NCI-H2196 treated with DMSO at 0.1 percent for 48 hours (cell line): ENCODE results near the gene KRT79.

Experiments
- DNase-seq: peaks from one replicate; lab custom pipeline; 2025; ENCODE audit not compliant: unreplicated experiment; lab: John Stamatoyannopoulos, UW

Gene KRT79

DNA sequence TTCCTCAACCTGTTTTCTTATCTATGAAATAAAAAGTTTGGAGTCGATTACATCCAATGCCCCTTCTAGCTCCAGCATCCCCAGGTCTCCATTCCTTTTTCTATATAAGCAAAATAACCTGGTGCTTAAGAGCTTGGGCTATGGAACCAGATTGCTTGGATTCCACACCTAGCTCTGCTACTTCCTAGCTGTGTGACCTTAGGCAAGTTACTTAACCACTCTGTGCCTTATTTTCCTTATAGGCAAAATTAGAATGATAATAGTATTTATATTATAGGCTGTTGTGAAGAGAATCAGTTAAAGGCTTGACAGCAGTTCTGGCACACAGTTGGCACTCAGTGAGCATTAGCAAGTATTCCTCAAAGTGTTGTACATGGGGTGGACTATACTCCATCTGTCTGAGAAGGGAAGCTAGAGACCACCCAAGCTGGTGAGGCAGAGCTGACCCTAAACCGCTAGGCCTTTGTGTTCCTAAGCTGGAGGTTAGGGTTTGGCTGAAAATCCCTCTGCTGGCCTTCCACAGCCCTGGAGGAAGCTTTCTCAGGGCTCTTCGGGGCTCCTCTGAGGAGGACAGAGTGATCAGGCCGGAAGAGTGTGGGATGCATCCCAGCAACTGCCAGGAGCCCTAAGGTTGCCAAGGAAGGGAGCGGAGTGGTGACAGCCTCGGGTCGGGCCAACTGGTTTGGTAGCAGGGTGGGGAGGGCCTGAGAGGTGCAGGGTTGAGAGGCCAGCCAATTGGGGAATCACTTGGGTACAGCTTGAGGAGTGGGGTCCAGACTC lies 14.2 kb downstream of the KRT79 start:
- no peak for DNase-seq

DNA sequence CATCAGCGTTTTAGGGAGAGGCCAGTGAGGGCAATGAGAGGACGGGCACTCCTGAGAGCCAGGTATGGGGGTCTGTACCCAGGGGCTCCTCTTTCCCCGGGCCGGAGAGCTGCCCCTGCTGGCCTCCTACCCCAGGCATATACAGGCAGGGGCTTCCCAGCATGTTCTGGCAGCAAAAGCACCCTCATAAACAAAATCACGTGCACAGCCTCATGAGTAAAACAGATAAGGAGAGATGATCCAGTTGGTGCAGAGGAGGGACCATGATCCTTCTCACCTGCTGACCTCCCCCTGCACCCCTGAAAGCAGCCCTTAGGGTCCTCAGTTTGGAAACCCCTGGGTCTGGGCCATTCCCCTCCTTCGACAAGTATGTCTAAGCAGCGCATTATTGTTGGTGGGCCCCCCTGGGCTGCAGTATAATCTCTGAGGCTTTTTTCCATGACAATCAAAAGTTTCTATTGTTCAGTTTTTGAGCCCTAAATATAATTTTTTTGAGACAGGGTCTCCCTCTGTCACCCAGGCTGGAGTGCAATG lies 15.2 kb downstream of the KRT79 start:
- no peak for DNase-seq

DNA sequence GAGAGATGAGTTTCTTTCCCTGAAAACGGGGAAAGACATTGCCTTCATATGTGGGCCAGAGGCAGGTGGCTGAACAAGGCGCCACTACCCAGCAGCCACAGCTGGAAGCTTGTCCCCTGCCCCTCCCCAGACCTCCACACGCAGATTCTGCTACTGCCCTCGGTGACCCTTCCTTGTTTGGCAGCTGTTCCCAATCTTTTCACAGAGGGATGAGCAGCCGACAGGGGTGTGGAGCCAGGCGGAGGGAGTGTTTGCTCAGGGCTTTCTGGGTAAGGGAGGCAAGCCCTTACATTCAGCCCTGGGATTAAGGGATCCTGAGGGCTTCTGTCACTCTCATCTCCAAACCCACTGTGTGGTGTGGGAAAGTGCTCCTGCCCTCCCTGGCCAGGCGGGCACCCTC lies 15.7 kb downstream of the KRT79 start:
- no peak for DNase-seq

DNA sequence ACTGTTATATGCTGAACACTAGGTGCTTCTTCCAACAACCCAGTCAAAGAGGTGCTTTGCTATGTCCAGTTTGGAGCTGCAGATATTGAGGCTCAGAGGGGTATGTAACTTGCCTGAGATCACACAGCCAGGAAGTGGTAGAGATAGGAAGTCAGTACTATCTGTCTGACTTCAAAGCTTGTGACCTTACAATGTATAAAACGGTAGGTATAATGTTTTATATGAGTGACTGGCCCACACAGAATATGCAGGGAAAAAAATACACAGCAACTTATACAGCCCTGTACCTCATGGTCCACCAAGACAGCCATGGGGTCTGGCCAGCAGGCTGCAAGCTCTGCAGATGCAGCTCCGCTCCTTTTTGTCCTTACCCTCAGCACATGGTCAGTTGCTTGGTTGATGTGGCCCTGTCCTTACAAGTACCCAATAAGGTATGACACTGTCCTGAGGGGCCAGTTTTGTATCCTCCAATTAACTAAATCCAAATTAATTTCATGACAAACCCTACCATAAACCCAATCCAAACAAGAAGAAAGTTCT lies 16.3 kb downstream of the KRT79 start:
- no peak for DNase-seq

DNA sequence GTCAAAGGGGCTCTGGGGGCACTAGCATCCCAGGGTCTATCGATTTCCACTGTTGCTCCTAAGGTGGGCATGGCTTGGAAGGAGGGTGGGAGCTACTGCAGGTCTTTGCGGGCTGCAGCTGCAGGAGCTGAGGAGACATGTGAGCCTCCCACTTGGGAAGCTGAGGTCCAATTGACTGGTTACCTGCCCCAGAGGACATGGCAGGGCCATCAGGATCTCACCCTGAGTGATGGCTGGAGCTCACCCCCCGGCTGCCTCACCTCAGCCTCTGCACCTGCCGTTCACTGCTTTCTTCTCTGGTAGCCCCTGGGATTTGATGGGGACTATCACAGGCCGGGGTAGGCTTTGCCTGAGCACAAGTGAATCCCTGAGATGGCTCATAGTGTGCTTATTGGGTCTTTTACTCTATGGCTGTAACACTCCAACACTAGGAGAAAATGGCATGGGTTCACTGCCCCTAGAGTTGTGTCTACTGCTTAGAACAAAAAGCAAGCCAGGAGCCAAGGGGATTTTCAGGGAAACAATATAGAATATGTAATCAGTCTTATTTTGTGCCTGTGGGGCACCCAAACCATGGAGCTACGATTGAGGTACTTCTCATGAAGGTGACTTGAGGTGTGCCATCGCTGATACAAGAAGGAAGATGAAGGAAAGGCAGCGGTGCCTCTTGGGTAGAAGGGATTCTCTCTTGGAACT lies 17.0 kb downstream of the KRT79 start:
- no peak for DNase-seq

DNA sequence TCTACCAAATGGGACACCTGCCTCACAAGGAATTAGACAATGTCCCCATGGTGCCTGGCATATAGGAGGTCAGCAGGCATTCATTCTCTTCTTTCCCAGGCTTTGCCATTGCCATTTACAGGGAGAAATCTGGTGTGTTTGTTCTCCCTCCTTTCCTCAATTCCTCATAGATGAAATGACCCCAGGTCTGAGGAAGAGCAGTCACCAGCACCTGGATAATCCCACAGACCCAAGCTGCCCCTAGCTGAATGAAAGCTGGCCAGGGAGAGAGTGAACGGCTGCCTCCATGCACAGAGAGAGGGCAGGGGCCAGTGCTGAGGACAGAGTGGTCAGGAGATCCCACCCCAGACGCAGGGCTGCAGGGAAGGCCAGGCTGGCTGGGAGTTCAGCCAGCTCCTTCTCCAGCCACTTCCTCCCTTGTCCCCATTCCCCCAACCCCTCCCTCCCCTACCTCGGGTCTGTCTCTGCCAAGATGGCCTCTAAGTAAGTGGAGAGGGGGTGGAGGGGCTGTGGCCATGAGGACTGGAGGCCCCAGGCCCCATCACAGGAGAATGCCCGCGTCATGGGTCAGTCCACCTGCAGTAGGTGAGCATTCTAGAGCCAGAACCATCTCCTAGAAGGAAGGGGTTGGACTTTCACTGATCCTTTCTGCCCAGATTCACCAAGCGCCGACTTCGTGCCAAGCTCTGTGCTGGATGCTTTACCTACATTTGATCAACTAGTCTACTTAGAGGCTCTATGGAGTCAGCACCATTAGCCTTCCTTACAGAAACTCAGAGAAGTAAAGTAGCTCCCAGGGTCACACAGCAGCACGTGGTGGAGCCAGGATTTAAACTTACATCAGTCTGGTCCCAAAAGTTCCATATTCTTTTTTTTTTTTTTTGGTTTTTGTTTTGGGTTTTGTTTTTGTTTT lies 18.2 kb downstream of the KRT79 start:
- no peak for DNase-seq

DNA sequence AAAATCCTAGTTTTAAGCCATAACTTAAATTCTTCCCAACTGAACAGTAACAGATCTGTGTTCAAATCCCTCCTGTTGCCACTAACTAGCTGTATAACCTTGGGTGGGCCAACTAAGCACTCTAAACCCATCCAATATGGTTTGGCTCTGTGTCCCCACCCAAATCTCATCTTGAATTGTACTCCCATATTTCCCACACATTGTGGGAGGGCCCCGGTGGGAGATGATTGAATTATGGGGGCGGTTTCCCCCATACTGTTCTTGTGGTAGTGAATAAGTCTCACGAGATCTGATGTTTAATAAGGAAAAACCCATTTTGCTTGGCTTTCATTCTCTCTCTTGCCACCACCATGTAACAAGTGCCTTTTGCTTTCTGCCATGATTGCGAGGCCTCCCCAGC lies 18.9 kb downstream of the KRT79 start:
- no peak for DNase-seq

DNA sequence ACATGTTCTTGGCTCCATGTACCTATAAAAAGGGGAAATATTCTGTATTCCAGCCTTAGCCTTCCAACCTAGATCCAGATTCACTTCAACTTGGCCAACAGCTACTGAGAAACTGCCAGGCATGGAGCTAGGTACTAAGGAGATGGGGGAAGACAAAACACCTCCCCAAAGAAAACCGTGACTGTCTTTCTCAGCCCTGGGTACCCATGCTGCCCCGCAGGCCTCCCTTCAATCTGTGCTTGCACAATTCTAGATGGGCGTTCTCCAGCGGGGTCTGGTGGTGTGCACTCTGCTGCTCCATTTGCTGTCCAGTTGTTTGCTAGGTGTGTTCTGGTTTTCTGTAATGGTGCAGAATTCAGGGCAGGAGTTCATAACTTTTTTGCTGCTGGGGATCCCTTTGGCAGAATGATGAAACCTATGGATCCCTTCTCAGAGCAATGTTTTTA lies 19.4 kb downstream of the KRT79 start:
- no peak for DNase-seq

DNA sequence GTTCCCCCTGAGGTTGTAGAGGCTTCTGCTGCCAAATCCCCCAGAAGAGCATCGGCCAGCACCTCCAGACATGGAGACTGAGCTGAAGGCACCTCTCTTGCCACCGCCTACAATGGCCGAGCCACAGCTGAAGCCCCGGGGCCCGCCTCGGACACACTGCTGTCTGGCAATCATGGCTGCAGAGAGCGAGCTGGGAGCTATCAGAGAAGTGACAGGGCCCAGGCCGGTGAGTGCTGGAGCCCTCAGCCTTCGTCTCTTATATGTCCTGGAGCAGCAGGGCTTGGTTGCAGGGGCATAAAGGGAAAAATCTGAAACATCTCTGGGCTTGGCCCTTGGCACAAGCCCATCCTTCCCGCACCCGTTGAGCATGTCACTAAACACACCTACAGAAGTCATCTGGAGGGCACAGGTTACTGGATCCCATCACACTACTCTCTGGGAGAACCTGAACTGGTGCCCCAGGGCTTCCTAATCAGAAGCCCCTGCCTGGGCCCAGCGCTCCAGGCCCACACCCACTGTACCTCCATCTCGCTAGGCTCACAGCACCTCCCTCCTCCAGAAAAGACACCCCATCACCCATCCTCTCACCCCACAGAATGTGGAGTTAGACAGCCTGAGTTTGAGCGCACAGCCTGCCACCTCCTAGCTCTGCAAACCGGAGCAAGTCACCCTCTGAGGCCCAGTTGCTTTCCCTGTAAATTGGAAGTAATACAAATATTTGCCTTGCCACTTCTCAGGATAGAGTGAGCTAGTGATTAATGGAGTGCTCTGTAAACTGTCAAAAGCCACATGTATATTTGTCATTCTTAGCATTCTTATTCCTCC lies 20.0 kb downstream of the KRT79 start, which contains the start of gene KRT4:
Gene KRT4, minus strand, starts transcription at position 232 of the 825 bp plus-strand sequence. Its CDS starts 58 bp downstream, at position 174.
- DNase-seq, result no peak

DNA sequence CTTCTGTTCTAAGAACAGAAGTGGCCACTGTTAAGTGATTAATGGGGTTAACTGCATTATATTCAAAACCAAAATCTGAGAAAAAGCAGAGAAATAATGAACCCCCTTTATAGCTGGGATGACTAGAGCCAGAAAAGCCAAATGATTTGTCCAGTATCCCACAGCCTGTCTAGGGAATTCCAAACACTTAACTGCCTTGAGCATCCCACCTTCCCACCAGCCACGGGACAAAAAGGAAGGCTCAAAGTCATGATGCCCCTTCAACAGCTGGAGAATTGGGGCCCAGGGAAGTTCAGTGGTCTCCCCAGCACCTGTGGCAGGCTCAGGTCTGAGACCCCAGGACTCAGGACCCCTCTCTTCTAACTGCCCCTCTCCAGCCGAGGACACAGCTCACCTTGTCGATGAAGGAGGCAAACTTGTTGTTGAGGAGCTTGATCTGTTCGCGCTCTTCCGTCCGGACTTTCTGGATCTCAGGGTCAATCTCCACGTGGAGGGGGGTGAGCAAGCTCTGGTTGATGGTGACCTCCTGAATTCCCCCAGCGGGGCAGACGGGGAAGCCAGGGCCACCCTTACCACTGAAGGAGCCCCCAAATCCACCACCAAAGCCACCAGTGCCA lies 20.8 kb downstream of the KRT79 start:
- no peak for DNase-seq

DNA sequence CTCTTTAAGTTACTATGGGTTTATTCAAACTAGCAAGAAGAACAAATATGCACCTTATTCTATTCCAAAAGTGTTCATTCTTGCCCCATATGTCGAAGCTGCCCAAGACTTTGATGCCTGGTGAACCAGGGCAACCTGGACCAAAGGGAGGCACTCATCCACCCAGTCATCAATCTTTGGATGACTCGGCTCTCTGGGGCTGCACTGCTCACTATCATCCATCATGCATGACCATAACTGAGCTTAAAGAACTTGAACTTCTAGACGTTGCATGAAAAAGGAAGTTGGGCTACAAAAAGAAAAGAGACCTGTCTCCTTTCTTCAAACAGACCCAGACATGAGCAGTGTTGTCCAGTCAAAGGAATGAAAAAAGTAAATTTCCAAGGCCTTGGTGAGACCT lies 21.4 kb downstream of the KRT79 start:
- DNase-seq, result no peak

DNA sequence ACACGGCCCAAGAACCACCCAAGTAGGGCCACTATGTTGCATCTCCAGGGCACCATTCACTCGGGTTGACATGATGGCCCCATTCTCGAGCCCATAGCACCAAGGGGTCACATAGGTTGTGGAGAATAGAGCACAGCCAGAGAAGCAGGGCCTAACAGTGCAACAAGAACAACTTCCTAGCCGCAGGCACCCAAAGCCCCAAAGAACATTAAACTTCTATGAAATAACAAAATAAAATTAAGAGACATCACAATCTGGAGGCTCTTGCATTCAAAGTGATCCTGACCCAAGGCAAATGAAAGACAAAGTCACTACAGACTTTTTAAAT lies 22.1 kb downstream of the KRT79 start:
- no peak for DNase-seq

DNA sequence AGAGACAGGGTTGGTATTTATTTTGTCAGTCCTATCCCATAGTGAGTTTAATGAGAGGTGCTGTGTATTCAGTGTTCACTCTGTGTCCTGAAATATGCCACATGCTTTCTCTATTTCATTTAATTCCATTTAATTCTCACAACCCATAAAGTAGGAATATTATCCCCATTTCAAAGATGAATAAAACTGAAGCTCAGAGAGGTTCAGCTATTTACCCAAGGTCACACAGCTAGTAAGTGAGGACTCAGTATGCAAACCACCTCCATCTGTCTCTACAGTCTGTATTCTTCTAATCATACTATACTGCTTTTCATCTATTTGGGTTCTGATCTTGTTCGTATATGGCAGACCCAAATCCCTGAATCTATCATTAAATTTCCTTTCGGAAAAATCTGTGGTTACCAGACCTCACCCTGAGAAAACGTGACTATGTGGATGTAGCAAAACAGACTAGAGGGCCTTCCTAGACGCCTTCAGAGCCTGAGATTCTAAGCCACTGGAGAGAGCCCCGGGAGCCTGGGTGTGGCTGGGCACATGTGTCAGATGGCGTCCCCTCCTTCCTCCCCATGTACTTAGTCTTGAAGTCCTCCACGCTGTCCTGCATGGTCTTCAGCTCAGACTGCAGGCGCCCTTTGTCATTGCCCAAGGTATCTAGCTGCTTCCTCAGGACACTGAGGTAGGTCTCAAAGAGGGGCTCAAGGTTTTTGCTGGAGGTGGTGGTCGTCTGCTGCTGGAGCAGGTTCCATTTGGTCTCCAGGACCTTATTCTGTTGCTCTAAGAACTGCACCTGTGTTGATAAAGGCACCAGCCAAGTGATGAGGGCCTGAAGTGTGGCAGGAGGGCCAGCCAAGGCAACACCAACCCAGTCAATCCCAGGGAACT lies 22.7 kb downstream of the KRT79 start:
- no peak for DNase-seq

DNA sequence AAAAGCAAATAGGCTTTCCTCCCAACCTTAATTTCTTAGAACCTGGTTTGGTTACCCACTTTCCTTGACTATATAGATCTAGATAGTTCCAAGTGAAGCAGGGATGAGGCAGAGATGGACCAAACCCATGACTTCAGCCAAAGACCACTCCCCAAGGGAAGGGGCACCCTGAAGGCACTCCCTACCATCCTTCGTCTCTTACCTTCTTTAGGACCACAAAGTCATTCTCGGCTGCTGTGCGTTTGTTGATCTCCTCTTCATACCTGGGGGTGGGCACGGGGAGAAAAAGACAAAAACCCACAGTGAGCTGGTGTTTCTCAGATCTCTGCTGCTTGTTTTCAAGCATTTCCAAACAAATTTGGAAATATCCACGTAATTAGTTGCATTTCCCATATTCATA lies 23.6 kb downstream of the KRT79 start:
- no peak for DNase-seq

DNA sequence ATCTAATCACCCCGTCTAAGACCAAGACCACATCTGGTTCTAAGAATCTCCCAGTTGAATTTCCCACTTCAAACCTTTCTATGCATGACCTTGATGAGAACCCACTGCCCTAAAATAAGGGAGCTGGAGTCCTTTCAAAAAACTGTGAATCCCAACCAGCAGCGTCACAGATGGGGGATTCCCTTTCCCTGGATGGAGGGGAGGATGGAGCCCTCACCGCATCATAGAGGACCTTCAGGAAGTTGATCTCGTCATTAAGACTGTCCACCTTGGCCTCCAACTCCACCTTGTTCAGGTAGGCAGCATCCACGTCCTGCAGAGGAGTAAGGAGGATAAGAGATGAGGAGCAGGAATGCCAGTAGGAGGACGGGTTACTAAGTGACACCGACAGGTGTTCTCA lies 24.9 kb downstream of the KRT79 start:
- DNase-seq, result no peak

DNA sequence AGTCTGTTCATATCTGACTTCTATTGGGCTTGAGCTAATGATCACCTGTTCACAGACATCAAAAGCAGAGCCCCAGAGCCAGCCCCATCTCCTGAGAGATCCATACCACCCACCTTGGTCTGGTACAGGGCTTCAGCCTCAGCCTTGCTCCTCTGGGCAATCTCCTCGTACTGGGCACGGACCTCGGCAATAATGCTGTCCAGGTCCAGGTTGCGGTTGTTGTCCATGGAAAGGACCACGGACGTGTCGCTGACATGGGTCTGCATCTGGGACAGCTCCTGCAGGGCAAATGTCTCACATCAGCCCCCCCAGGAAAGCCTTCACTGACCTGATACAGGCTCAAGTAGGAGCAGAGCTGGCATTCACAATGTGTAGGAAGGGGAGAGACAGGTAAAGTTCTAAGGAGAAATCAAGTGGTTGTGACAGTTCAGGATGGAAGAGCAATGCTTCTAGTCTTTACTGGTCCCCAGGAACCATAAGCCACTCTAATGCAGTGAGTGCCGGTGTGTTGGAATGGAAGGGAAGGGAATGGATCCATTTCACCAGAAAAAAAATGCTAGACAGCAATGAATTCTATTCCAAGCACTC lies 25.4 kb downstream of the KRT79 start:
- DNase-seq, result no peak

DNA sequence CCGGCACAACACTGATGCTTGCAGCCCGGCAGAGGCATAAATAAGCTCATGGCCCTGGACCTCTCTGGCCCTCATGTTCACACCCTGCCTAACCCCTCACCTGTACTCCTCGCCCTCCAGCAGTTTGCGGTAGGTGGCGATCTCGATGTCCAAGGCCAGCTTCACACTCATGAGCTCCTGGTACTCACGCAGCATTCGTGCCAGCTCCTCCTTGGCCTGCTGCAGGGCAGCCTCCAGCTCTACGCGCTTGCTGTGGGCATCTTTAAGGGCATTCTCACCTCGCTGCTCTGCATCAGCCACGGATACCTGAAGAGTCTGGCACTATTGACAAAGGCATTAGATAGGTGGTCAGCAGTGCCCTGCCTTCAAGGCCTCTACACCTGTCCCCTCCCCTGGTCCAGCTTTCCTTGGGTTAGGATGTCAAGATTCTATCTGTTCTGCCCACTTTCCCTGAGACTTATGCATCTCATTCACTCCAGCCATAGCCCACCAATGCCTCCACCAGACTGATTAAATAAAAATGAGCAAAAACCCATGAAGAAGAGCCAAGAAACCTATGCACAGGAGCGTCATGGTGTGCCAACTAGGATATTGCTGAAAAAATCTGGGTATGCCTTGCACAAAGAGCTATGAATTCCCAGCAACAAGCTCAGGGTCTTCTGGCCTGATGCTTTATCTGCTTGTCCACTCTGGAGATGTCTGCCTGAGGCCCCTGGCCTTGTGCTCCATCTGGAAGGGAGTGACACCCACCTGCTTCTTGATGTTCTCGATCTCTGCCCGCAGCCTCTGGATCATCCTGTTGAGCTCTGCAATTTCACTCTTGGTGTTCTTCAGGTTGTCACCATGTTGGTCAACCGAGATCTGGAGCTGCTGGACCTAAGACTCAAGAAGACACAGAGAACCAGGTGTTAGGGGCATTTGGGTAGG lies 26.3 kb downstream of the KRT79 start:
- DNase-seq, result no peak
